Chondrocyte (in vitro differentiated cells): Measurements from ENCODE around the gene FLNC. TPM values are rescaled to one million over a fixed set of nuclear protein-coding genes. Genes with fewer than 3 reads are reported as not detected.

Experiments used
- DNase-seq: peaks from one replicate; pipeline ENCODE4 v3.0.0; 2021; ENCODE audit warnings: mixed read lengths, low spot score
- H3K27ac Mint-ChIP-seq: one replicate; pipeline ENCODE4 v1.8.0; 2021; ENCODE audit warnings: mild to moderate bottlenecking, moderate library complexity, mixed read lengths; ENCODE audit not compliant: unreplicated experiment
- H3K27me3 Mint-ChIP-seq: 2 replicates; pipeline ENCODE4 v1.8.0; 2021; ENCODE audit warnings: low read depth, mixed read lengths
- H3K36me3 Mint-ChIP-seq: 2 replicates; pipeline ENCODE4 v1.8.0; 2021; ENCODE audit warnings: low read depth, mixed read lengths
- H3K4me1 Mint-ChIP-seq: 2 replicates; pipeline ENCODE4 v1.8.0; 2021; ENCODE audit warnings: low read depth, mild to moderate bottlenecking, mixed read lengths
- H3K4me3 Mint-ChIP-seq: one replicate; pipeline ENCODE4 v1.8.0; 2021; ENCODE audit warnings: mild to moderate bottlenecking, moderate library complexity, mixed read lengths; ENCODE audit not compliant: unreplicated experiment
- H3K9me3 Mint-ChIP-seq: 2 replicates; pipeline ENCODE4 v1.8.0; 2021; ENCODE audit warnings: low read depth, mixed read lengths
- total RNA-seq: library from RNA; stranded (reverse); gene quantifications from 3 replicates; pipeline ENCODE4 v1.2.1, GENCODE V29; 2021
- TF ChIP-seq, protein P1 (sequence below): fragments of 200-600 bp; sonication (generic); IDR thresholded peaks from 2 replicates; pipeline ENCODE4 v1.5.0; 2021; ENCODE audit warnings: antibody characterized with exemption, mild to moderate bottlenecking, moderate library complexity

Gene FLNC
- total RNA-seq, 1 donor from 2014 or later = 118 TPM

DNA sequence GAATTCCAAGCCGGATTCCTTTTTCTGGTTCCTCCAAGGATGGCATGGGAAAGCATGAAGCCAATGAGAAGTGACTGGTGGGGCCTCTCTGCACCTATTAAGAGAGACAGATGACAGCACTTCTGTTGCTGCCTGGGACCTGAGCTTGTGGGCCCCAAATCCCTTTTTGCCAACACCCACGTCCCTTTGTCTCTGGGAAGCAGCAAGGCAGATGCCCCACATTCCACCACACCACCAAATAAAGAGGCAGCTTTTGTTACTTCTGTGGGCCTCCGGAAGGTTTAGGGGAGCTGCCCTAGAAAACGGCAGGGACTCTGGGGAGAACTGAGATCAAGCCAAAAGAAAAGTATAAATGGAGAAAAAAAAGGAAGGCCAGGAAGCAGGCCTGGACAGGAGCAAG, 35.1 kb upstream of the FLNC start:
- DNase-seq = no peak
- Mint-ChIP-seq H3K36me3 (peaks cover 4% of the 10 kb centered on the region), H3K27ac (no peak overlapping the region), H3K9me3 (no peaks in the 10 kb centered on the region), H3K4me3 (no peak overlapping the region), H3K4me1 (peaks cover 16% of the 10 kb centered on the region), H3K27me3 (no peaks in the 10 kb centered on the region)
- TF ChIP-seq, protein P1, sequence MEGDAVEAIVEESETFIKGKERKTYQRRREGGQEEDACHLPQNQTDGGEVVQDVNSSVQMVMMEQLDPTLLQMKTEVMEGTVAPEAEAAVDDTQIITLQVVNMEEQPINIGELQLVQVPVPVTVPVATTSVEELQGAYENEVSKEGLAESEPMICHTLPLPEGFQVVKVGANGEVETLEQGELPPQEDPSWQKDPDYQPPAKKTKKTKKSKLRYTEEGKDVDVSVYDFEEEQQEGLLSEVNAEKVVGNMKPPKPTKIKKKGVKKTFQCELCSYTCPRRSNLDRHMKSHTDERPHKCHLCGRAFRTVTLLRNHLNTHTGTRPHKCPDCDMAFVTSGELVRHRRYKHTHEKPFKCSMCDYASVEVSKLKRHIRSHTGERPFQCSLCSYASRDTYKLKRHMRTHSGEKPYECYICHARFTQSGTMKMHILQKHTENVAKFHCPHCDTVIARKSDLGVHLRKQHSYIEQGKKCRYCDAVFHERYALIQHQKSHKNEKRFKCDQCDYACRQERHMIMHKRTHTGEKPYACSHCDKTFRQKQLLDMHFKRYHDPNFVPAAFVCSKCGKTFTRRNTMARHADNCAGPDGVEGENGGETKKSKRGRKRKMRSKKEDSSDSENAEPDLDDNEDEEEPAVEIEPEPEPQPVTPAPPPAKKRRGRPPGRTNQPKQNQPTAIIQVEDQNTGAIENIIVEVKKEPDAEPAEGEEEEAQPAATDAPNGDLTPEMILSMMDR = no peak

DNA sequence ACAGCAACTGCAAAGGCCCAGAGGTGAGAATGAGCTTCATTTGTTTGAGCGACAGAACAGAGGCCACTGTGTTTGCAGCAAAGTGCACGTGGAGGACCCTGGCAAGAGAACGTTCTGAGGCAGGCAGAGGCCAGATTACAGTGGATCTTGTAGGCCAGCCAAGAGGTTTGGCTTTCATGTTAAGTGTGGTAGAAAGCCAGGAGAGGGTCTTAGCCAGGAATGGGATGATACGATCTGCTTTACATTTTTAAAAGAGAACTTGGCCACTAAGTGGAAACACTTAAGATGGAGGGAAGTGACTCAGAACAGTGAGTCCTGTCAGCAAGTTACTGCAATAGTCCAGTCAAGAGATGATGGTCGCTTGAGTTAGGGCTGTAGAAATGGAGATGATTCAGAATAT, 33.9 kb upstream of the FLNC start:
- H3K4me1 Mint-ChIP-seq = peaks cover 12% of the 10 kb centered on the region
- H3K27ac Mint-ChIP-seq = peak overlapping the region; percentile 46
- no peak for DNase-seq
- TF ChIP-seq, protein P1 = no peak
- H3K27me3 Mint-ChIP-seq = no peaks in the 10 kb centered on the region
- H3K36me3 Mint-ChIP-seq = peaks cover 4% of the 10 kb centered on the region
- H3K4me3 Mint-ChIP-seq = no peak overlapping the region
- H3K9me3 Mint-ChIP-seq = no peaks in the 10 kb centered on the region

DNA sequence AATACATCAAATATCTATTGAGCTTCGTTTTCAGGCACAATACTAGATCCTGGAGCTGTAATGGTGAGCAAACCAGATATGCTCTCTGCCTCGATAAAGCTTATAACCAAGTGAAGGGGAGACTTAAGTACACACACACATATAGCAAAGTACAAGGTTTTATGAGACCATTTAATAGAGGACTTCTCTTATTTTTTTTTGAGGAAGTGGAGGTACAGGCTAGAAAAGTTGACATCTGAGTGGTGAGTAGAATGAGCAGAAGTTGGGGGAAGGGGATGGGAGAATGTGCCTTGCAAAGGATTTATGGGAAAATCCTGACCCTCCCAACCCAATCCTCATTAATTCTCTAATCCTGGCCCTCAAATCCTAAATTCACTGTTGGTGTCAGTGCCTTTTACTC, 30.8 kb upstream of the FLNC start:
- H3K4me3 Mint-ChIP-seq = no peak overlapping the region
- TF ChIP-seq, protein P1 = no peak
- no peaks in the 10 kb centered on the region for H3K9me3 Mint-ChIP-seq
- H3K27me3 Mint-ChIP-seq = no peaks in the 10 kb centered on the region
- peaks cover 13% of the 10 kb centered on the region for H3K4me1 Mint-ChIP-seq
- no peak overlapping the region for H3K27ac Mint-ChIP-seq
- H3K36me3 Mint-ChIP-seq = peaks cover 4% of the 10 kb centered on the region
- no peak for DNase-seq

DNA sequence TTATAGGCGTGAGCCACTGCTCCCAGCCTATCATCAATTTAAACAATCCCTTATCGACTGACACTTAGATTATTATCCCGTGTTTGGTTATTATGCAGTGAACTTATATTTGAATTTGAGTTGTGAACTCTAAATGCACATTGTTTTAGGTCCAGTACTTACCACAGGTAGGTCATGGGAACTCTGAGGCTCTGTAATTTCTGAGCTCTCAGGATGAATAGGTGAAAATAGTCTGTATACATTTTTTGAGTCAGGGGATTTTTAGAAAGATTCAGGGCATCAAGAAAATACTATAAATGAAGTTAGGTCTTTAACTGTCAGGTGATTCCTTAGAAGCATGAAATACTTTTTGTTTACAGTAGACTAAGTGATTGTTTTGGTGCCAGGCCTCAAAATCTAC, 29.6 kb upstream of the FLNC start:
- peaks cover 2% of the 10 kb centered on the region for H3K36me3 Mint-ChIP-seq
- DNase-seq = no peak
- peaks cover 15% of the 10 kb centered on the region for H3K4me1 Mint-ChIP-seq
- H3K9me3 Mint-ChIP-seq = no peaks in the 10 kb centered on the region
- no peaks in the 10 kb centered on the region for H3K27me3 Mint-ChIP-seq
- H3K27ac Mint-ChIP-seq = no peak overlapping the region
- H3K4me3 Mint-ChIP-seq = no peak overlapping the region
- TF ChIP-seq, protein P1 = no peak

DNA sequence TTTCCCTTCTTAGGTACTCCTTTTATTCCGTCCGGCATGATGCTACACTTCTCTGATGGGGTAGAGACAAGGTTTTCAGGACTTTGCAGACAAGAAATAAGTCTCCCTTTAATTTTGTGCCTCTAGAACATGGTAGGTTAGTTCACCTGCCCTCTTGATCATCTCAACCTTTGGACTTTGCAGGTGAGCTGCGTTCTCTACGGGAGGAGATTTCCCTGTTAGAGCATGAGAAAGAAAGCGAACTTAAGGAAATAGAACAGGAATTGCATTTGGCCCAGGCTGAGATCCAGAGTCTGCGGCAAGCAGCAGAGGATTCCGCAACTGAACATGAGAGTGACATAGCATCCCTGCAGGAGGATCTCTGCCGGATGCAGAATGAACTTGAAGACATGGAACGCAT, 29.2 kb upstream of the FLNC start:
- TF ChIP-seq, protein P1 = no peak
- no peak for DNase-seq
- Mint-ChIP-seq H3K27me3 (no peaks in the 10 kb centered on the region), H3K27ac (no peak overlapping the region), H3K36me3 (peaks cover 2% of the 10 kb centered on the region), H3K4me1 (peaks cover 15% of the 10 kb centered on the region), H3K9me3 (no peaks in the 10 kb centered on the region), H3K4me3 (no peak overlapping the region)
